ENCODE results near the gene QSOX2. TPM values are rescaled to one million over a fixed set of nuclear protein-coding genes. Genes with fewer than 3 reads are reported as not detected.

QSOX2 gene
- total RNA-seq, 2 donors from 2014 or later = 4.3 to 12.2 TPM

DNA sequence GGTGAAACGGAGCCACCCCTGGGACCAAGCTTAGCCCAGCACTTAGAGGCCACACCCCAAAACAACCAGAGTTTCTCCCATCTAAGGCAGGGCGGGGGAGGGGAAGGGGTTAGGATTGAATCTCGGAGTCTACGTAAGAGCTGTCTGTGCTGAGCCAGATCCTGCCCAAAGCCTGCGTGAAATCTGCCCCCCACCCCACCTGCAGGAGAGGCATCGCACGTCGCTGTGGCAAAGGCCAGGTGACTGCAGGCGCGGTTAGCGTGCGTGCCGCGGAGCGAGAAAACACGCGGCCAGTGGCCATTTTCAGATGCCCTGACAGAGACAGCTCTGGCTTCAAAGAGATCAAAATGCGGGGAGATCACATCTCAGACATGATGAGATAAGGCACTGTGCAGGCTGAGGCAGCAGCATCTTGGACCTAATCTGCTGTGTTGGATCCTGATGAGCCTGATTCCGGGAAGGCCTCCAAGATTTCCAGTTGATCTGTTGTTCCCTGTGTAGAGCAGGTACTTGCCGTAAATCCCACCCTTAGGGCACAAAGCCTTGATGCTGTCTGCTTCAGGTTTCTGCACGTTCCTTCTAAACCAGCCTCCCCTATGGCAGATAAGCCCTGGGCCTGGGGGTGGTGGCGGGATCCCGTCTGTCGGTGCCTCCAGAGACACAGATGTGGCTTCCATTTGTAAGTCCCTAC is 2.5 kb upstream of the QSOX2 start:
- intact Hi-C loops (cut with DNase I) = no loop called here
- no peak overlapping the region for H3K4me3 ChIP-seq
- peaks cover 7% of the 10 kb centered on the region for H3K4me1 ChIP-seq (replicated peaks)
- no peak overlapping the region for H3K27ac ChIP-seq
- DNase-seq (ENCODE audit: low spot score) = no peak
- no peaks in the 10 kb centered on the region for H3K36me3 ChIP-seq
- WGBS = 78% methylated on average over 24 of the region's 24 CpGs
- TF ChIP-seq POLR2AphosphoS5 (IDR thresholded peaks at IDR 0.05) = no peak
- TF ChIP-seq, protein P1, sequence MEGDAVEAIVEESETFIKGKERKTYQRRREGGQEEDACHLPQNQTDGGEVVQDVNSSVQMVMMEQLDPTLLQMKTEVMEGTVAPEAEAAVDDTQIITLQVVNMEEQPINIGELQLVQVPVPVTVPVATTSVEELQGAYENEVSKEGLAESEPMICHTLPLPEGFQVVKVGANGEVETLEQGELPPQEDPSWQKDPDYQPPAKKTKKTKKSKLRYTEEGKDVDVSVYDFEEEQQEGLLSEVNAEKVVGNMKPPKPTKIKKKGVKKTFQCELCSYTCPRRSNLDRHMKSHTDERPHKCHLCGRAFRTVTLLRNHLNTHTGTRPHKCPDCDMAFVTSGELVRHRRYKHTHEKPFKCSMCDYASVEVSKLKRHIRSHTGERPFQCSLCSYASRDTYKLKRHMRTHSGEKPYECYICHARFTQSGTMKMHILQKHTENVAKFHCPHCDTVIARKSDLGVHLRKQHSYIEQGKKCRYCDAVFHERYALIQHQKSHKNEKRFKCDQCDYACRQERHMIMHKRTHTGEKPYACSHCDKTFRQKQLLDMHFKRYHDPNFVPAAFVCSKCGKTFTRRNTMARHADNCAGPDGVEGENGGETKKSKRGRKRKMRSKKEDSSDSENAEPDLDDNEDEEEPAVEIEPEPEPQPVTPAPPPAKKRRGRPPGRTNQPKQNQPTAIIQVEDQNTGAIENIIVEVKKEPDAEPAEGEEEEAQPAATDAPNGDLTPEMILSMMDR (IDR thresholded peaks at IDR 0.05) = no peak
- no peak for TF ChIP-seq POLR2A (IDR thresholded peaks at IDR 0.05)
- H3K9me3 ChIP-seq = no peaks in the 10 kb centered on the region
- no peaks in the 10 kb centered on the region for H3K27me3 ChIP-seq (replicated peaks; ENCODE audit: insufficient read depth)

DNA sequence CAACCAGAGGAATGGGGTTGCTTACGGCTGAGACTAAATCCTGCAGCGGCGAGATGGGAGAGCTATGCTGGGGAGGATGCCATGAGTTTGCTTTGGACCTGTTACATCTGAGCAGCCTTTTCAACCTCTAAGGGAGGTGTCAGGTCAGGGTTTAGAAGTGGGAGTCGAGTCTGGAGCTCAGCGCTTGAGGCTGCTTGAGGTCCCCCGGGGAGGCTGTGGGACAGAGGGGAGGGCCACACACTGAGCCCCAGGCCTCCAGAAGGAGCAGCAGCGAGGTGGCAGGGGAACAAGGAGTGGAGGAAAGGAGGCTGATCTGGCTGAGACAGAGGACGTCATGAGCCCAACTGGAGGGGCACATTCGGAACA is 1.9 kb upstream of the QSOX2 start:
- no peak overlapping the region for H3K27ac ChIP-seq
- intact Hi-C loops (cut with DNase I) = no loop called here
- H3K4me3 ChIP-seq = no peak overlapping the region
- peaks cover 7% of the 10 kb centered on the region for H3K4me1 ChIP-seq (replicated peaks)
- TF ChIP-seq POLR2AphosphoS5 (IDR thresholded peaks at IDR 0.05) (no peak), POLR2A (IDR thresholded peaks at IDR 0.05) (no peak)
- TF ChIP-seq, protein P1 (IDR thresholded peaks at IDR 0.05) = no peak
- H3K9me3 ChIP-seq = no peaks in the 10 kb centered on the region
- no peak for DNase-seq (ENCODE audit: low spot score)
- H3K36me3 ChIP-seq = no peaks in the 10 kb centered on the region
- no peaks in the 10 kb centered on the region for H3K27me3 ChIP-seq (replicated peaks; ENCODE audit: insufficient read depth)
- 70% methylated on average over 8 of the region's 9 CpGs for WGBS

DNA sequence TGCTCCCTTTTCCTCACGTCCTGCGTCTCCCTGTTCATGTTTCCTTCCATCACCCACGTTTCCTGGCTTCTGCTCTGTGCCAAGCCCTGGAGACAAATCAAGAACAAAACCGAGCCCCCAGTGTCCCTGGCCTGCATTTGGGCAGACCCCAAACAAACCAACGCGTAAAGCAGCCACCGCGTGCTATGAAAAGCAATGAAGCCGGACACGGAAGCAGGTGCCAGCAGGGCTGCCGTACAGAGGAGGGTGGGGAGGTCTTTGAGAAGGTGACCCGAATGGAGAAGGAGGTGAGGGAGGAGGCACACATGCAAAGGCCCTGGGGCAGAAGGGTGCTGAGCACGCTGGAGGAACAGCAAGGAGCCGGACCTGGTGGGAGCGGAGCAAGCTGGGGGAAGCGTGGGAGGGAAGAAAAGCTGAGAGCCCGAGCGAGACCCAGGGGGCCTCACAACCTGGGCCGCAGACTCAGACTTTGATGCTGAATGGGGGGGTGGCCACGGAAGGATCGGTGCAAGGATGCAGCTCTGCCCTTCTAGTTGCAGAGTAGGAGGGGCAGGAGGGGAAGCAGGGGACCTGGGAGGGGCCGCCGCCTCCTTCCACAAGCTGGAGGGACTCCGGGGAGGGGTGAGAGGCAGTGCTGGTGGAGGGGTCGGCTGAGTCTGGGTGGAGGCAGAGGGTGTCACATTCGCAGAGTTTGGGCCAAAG is 1.4 kb upstream of the QSOX2 start:
- no peak for TF ChIP-seq POLR2A (IDR thresholded peaks at IDR 0.05)
- TF ChIP-seq POLR2AphosphoS5 (IDR thresholded peaks at IDR 0.05) = no peak
- Histone ChIP-seq H3K36me3 (no peaks in the 10 kb centered on the region), H3K9me3 (no peaks in the 10 kb centered on the region), H3K4me1 (replicated peaks) (peaks cover 7% of the 10 kb centered on the region), H3K27me3 (replicated peaks; ENCODE audit: insufficient read depth) (no peaks in the 10 kb centered on the region), H3K4me3 (no peak overlapping the region), H3K27ac (no peak overlapping the region)
- intact Hi-C loops (cut with DNase I) = no loop called here
- DNase-seq (ENCODE audit: low spot score) = no peak
- WGBS = 81% methylated on average over 26 of the region's 26 CpGs

DNA sequence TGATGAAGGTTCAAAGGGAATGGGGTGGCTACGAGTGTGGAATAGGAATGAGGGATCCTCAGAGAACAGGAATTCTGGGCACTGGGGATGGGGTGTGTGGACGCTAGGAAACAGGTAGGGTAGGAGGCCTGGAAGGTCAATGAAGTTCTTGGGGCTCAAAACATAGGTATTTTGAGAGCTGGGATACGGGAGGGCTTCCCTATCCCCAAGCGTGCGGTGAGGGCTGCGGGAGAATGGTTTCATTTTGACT is 718 bp downstream of the QSOX2 start:
- Histone ChIP-seq H3K27me3 (replicated peaks; ENCODE audit: insufficient read depth) (no peaks in the 10 kb centered on the region), H3K36me3 (no peaks in the 10 kb centered on the region), H3K4me1 (replicated peaks) (peaks cover 7% of the 10 kb centered on the region), H3K9me3 (no peaks in the 10 kb centered on the region), H3K4me3 (peak overlapping the region; percentile 63 to 70), H3K27ac (no peak overlapping the region)
- no peak for DNase-seq (ENCODE audit: low spot score)
- under 1% methylated on average over 6 of the region's 6 CpGs for WGBS
- intact Hi-C loops (cut with DNase I) = no loop called here
- TF ChIP-seq, protein P1 (IDR thresholded peaks at IDR 0.05) = no peak
- TF ChIP-seq POLR2A (IDR thresholded peaks at IDR 0.05) (no peak), POLR2AphosphoS5 (IDR thresholded peaks at IDR 0.05) (no peak)

DNA sequence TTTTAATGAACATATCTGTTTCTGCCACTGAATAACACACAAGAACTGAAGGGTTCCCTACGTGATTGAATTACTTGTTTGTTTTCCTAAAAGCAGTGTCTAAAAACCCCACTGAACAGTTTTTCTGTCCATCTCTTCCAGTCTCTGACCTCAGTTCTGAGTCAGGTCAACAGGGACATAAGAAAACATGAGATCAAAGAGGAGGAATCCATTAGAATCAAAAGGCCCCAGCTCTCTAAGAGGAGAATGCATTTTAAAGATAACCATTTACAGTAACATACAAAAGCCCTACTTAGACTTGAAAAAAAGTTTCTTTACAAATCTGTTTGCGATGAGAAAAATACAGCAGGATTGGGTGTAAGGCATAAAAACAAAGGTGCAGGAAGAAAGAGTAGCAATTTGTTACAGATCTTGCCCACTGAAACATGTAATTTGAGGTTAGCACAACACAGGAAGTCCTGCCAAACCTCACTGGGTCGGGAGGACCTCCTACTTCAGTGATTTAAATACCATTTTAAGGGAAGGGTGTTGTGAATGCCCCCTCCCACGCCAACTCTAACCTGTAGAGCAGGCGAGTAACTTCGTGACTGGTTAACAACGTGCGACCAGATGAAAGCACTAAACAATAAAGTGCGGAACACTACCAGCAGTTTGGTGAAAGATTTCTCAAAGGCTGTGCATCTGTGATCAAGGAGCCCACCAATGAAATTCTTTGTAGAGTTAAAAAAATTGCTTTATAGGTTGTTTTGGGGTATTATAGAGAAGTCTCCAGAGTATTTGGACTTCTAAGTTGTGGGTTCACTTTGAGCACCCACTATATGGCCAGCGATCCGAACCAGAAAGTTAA is 1.3 kb downstream of the QSOX2 start:
- no peak overlapping the region for H3K27ac ChIP-seq
- intact Hi-C loops (cut with DNase I) = no loop called here
- no peak for TF ChIP-seq POLR2AphosphoS5 (IDR thresholded peaks at IDR 0.05)
- TF ChIP-seq POLR2A (IDR thresholded peaks at IDR 0.05) = no peak
- TF ChIP-seq, protein P1 (IDR thresholded peaks at IDR 0.05) = no peak
- no peaks in the 10 kb centered on the region for H3K9me3 ChIP-seq
- H3K4me3 ChIP-seq = peak overlapping the region in 1 of 2 donors; percentile 70
- WGBS = 24% methylated on average over 11 of the region's 11 CpGs
- H3K27me3 ChIP-seq (replicated peaks; ENCODE audit: insufficient read depth) = no peaks in the 10 kb centered on the region
- peaks cover 7% of the 10 kb centered on the region for H3K4me1 ChIP-seq (replicated peaks)
- no peaks in the 10 kb centered on the region for H3K36me3 ChIP-seq
- no peak for DNase-seq (ENCODE audit: low spot score)
